ENCODE measurements around the gene DPH2.

Gene DPH2

DNA sequence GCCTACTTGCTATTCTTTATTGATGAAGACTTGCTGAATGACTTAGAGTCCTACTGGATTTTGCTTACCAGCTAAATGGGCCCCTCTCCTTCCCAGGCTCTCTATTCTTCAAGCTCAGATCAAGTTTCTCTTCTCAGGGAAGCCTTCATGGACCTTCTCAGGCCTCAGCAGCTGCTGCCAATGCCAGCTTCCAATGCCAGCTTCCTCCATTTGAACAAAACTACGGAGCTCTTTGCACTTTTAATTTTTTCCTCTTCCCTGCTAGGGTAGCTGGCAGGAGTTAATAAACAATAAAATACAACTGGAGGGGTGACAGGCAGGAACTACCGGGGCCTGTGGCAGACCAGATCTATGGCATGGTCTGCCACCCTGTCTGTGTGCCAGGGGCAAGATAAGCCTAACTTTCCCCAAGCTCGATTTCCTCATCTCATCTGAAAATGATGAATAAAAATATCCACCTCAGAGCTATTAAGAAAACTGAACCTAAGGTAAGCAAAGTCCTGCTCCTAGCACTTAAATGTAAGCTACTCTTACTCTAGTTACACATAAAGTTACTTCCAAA lies 24.1 kb upstream of the DPH2 start:
- no peak for DNase-seq

- peak; percentile 97 for DNase-seq
Observed at GRCh38 chr1:43946236-43947060, 23.4 kb upstream of the DPH2 start, which contains the start of gene IPO13. Gene IPO13, plus strand, starts transcription at chr1:43946950. Its CDS starts 651 bp downstream, at chr1:43947601.

- peak; percentile 16 for DNase-seq
Observed at GRCh38 chr1:43947061-43947873, 22.5 kb upstream of the DPH2 start.

DNA sequence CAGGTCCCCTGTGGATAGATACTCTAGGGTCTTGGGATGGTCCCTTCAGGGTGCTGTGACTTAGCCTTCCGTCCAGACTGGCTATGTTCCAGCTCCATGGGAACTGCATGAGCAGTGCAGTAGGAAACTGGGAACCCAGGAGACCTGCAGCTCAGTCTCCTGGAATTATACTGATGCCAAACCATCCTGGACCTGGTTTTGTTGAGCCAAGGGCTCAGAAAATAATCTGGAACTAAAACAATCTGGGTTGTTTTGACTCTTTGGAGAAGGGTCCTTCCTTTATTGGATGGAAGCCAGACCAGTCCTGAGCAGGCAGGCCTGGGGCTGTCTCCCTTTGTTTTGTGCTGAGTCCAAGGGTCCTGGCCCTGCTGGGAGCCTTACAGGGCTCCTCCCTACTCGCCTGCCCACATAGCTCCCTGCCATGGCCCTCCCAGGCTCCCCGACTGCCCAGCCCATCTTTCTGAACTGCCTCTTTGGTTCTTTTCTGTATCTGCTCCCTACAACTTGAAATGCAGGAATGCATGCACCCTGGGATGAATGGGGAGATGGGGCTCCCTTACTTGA lies 21.9 kb upstream of the DPH2 start:
- no peak for DNase-seq

GRCh38 chr1:43949678-43950077 lies 20.1 kb upstream of the DPH2 start:
- no peak for DNase-seq

DNA sequence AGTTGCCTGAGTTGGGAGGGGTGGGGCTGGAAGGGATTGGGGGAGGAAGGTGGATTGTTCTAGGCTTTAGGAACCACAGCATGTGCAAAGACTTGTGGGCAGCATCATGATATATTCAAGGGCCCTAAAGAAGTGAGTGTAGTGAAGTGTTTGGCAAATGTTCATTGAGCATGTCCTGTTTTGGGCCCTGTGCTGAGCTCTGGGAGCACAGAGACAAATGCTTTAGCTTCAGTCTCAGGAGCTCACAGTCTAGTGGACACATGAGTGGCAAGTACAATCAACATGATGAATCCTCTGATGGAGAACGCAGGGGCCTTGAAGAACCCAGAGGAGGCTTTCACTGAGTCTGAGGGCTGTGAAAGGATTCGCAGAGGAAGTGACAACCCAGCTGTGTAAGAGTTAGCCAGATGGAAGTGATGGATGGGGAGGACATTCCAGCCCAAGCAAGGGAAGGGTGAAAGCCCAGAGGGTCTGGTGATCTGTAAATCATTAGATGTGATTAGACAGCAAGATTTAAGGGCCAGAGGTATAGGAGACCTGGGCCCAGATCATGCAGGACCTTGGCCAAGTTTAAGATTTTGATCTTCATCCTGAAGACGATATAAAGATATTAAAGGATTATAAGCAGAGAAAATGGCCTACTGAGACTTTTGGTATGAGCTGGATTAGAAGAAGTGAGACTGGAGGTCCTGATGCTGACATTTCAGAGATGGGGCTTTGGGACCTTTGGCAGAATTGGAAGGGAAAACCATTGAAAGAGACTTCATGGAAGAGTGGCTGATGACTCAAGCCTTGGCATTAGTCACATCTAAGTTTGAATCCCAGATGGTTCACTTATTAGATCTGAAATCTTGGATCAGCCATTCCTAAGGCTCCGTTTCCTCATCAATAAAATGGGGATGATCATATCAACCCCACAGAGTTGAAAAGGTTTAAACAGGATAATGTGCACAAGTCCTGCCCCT lies 18.5 kb upstream of the DPH2 start:
- no peak for DNase-seq

- no peak for DNase-seq
Observed at GRCh38 chr1:43952731-43953346, 17.0 kb upstream of the DPH2 start.

- DNase-seq: no peak
Observed at GRCh38 chr1:43953361-43953760, 16.4 kb upstream of the DPH2 start.

DNA sequence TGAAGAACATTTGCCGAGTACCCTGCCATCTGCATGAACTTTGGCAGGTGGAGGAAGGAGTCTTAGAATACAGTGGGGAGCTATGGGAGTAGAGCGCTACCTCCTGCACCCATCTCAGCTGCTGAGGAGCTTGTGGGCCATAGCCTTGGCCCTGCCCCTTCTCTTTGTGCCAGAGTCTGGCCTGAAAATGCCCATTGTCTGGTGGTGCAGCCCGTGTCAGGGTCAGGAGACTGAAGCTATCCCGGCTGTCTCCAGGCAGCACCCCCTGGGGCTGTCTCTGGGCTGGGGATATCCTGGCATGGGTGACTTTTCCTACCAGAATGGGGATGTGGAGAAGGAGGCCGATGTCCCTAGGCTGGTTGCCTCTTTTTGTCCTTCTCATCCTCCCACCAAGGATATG lies 15.8 kb upstream of the DPH2 start:
- DNase-seq: no peak

DNA sequence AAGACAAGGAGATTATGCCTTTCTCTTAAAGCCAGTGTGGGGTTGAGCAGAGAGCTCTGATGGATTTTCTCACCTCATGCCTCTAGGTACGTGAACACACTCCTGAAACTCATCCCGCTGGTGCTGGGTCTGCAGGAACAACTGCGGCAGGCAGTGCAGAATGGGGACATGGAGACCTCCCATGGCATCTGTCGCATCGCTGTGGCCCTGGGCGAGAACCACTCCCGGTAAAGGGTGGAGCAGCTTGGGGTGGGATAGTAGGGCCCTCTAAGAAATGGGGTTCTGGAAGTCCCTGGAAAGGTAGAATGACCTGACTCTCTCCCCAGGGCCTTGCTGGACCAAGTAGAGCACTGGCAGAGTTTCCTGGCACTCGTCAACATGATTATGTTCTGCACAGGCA lies 13.6 kb upstream of the DPH2 start:
- no peak for DNase-seq

DNA sequence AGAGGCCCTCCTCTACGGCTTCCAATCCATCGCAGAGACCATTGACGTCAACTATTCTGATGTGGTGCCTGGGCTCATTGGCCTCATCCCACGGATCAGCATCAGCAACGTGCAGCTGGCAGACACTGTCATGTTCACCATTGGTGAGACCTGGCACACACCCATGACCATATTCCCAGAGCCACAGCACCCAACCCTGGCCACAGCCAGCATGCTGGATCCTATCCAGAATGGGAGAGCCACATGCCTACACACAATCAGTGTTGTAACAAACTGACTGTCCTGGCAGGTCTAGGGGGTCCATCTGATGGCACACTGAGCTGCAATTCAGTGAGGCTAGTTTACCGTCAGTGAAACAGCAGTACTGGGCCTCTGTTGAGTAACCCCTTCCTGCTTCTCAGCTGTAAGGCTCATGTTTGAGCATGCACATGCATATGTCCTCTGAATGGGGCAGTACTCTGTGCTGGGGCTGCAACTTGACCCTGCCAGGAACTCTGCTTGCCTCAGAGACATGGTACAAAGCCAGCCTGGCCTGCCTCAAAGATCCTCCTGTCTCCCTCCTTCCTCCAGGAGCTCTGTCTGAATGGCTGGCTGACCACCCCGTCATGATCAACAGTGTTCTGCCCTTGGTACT lies 12.3 kb upstream of the DPH2 start:
- no peak for DNase-seq

DNA sequence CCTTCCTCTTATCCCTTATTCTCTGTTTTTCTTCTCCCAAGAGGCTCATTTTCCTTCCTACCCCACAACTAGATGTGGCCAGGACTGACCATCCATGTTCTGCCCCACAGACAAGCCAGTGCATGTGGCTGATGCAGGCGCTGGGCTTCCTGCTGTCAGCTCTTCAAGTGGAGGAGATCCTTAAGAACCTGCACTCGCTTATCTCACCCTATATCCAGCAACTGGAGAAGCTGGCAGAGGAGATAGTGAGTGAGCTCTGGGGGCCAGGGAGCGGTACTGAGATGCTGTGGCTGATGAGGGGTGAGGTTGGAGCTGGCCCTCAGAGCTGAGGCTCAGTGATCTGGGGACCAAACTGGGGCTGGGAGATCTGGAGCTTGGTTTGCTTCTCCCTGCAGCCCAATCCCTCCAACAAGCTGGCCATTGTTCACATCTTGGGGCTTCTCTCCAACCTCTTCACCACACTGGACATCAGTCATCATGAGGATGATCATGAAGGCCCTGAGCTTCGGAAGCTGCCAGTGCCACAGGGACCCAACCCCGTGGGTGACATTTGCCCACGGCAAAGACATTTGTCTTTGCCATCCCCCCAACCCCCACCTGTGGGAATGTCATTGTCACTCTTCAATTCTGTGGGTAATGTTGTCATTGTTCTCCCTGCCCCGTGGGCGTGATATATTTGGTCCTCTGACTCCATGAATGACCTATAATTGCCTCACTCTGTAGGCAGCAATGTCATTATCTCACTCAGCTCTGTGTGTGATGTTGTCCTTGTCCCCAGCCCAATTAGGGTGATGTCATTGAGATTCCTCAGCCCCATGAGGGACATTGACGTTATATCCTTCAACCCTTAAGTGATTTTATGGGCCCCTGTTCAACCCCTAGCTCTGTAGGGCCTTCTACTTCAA lies 11.2 kb upstream of the DPH2 start:
- DNase-seq: no peak

DNA sequence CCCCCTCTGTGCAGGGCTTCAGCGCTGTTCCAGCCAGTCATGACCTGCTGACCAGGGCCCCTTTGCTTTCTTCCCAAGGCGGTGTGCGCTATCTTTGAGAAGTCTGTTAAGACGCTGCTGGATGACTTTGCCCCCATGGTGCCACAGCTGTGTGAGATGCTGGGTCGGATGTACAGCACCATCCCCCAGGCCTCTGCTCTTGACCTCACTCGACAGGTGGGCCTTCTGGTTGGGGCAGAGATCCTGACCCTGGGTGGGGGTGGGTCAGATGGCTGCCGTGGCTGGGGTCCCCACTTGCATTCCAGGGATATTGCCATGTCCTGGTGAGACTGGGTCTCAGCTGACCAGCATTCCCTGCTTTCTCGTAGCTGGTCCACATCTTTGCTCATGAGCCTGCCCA lies 9.0 kb upstream of the DPH2 start:
- DNase-seq: no peak

DNA sequence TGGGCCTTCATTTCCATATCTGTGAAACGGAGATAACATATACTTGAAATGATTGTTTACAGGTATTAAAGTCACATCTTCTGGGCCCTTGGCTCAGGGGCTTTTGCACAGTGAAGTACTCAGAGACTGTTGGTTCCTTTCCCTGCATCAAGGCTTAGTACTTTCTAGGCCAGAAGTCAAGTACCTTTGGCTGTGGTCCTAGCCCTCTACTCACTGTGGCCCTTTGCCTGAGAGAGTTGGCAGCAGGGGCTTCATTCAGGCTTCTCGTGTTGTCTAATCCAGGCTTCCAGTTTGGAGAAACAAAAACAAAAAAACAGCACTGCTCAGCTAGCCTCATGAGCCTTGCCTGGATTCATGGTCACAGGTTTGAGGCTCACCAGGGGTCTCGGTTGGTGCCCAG lies 8.1 kb upstream of the DPH2 start:
- DNase-seq: no peak

GRCh38 chr1:43962324-43962723 lies 7.5 kb upstream of the DPH2 start:
- no peak for DNase-seq

DNA sequence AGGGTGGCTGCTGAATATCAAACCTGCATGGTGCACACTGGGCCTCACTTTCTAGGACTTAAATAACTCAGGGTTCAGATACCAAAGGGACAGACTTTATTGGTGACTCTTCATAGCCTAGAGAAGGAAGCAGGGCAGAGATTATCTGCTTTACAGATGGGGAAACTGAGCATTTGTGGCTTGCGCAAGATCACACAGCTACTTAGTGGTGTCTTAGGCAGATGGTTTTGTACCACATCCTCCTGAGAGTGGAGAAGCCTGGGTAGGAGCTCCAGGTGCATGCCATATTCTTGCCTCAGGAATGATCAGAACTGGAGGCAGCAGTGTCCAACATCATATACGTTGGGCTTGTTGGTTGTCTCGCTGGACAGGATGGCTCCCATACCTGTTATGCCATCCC lies 6.8 kb upstream of the DPH2 start:
- DNase-seq: no peak

DNA sequence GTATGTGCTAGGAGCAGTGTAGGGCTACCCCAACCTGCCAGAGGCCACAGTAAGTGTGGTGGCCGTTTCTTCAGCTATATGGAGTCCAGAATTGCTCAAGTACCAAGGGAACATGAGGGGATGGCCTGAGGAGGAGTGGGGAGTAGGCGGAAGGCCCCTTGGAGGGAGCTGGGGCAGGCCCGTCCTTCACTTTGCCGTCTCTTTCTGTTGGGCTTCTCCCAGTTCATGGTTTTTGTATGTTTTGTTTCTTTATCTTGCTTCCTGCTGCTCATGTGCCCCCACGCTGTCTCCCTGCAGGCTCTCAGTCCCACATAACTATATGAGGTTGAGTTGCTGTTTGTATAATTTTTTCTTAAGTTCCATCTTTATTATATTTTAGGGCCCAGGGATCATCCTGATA lies 5.9 kb upstream of the DPH2 start:
- DNase-seq: no peak

DNA sequence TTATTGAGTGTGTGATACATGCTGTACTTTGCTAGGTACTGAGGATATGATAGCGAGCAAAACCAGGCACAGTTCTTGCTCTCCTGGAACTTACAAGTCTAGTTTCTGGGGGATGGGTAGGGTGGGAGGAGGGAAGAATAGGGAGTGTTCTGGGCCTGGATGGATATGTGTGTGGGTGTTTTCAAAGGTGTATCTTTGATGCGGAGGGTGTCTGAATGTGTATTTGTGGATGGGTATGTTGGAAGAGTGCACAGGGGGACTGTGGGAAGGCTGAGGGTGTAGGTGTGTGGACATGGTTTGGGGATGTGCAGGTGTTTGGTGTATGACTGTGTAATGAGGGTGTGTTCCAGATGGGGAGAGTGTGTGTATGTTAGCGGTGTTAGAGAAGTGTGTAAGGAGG lies 4.5 kb upstream of the DPH2 start:
- DNase-seq: no peak

DNA sequence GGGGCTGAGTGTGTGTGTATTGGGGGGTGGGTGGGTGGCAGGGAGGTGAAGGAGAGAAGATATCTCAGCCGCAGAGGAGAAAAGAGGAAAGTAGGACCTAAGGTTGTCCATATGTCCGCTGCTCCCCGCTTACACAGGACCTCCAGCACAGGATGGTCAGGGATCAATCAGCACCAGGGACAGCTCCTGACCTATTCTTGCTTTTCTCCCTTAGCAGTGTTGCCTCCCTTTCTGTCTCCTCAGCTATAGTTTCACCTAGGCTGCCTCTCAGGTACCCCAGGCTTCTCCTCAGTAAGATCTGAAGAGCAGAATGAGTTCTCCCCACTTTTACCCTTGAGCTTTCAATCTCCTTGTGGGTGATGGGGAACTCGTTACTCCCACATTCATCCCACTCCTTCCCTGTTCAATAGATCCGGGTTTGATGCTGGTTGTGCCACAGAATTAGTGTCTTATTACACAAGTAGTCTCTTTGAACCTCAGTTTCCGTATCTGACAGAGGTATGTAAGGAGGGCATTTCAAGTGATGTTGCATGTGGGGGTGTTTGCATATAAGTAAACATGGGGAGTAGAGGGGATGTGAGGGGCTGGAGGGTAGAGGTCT lies 1.4 kb upstream of the DPH2 start:
- DNase-seq: no peak

GRCh38 chr1:43969416-43969745 lies 429 bp upstream of the DPH2 start:
- DNase-seq: no peak
